ENCODE results near the gene ZNF195.
"Not testable (repeated sequence)": the region's sequence is repeated elsewhere in the genome, so short reads cannot be mapped to it uniquely, and the experiment has no call there.

The ZNF195 gene

GRCh38 chr11:3378426-3379423 lies at the start of gene ZNF195:
ZNF195 (minus strand) TSS chr11:3379146; CDS start chr11:3379040, 106 bp downstream.
- peak; percentile 86 for DNase-seq (ENCODE audit: low read depth)

GRCh38 chr11:3428076-3428475 lies 49.1 kb upstream of the ZNF195 start:
- not testable (repeated sequence) for DNase-seq (ENCODE audit: low read depth)

- not testable (repeated sequence) for DNase-seq (ENCODE audit: low read depth)
Observed at GRCh38 chr11:3426541-3426940, 47.6 kb upstream of the ZNF195 start.

- DNase-seq (ENCODE audit: low read depth): not testable (repeated sequence)
Observed at GRCh38 chr11:3423928-3424327, 45.0 kb upstream of the ZNF195 start.

- DNase-seq (ENCODE audit: low read depth): not testable (repeated sequence)
Observed at GRCh38 chr11:3423138-3423731, 44.3 kb upstream of the ZNF195 start.

- peak; percentile 96 for DNase-seq (ENCODE audit: low read depth)
Observed at GRCh38 chr11:3422380-3423137, 43.6 kb upstream of the ZNF195 start.

GRCh38 chr11:3421608-3422379 lies 42.8 kb upstream of the ZNF195 start:
- DNase-seq (ENCODE audit: low read depth): peak; percentile 24

- not testable (repeated sequence) for DNase-seq (ENCODE audit: low read depth)
Observed at GRCh38 chr11:3420281-3421042, 41.5 kb upstream of the ZNF195 start.

GRCh38 chr11:3419496-3419895 lies 40.5 kb upstream of the ZNF195 start:
- DNase-seq (ENCODE audit: low read depth): not testable (repeated sequence)

- peak; percentile 50 for DNase-seq (ENCODE audit: low read depth)
Observed at GRCh38 chr11:3417047-3417446, 38.1 kb upstream of the ZNF195 start.

- DNase-seq (ENCODE audit: low read depth): peak; percentile 3
Observed at GRCh38 chr11:3415301-3415700, 36.4 kb upstream of the ZNF195 start.

GRCh38 chr11:3413666-3414065 lies 34.7 kb upstream of the ZNF195 start:
- DNase-seq (ENCODE audit: low read depth): not testable (repeated sequence)

GRCh38 chr11:3412837-3413236 lies 33.9 kb upstream of the ZNF195 start:
- DNase-seq (ENCODE audit: low read depth): no peak

- DNase-seq (ENCODE audit: low read depth): peak; percentile 44
Observed at GRCh38 chr11:3408722-3409121, 29.8 kb upstream of the ZNF195 start.

- not testable (repeated sequence) for DNase-seq (ENCODE audit: low read depth)
Observed at GRCh38 chr11:3408058-3408605, 29.2 kb upstream of the ZNF195 start.

GRCh38 chr11:3406937-3407336 lies 28.0 kb upstream of the ZNF195 start:
- DNase-seq (ENCODE audit: low read depth): not testable (repeated sequence)

GRCh38 chr11:3406223-3406875 lies 27.4 kb upstream of the ZNF195 start:
- DNase-seq (ENCODE audit: low read depth): not testable (repeated sequence)

GRCh38 chr11:3404076-3404925 lies 25.4 kb upstream of the ZNF195 start:
- not testable (repeated sequence) for DNase-seq (ENCODE audit: low read depth)

GRCh38 chr11:3402861-3403250 lies 23.9 kb upstream of the ZNF195 start:
- not testable (repeated sequence) for DNase-seq (ENCODE audit: low read depth)
